KMS-11 (cell line): ENCODE measurements around the gene NDUFA5.

Experiments used
- H2AFZ ChIP-seq: fragments of 200-600 bp; sonication (generic); 2 replicates; pipeline ENCODE4 v1.6.1; 2016; ENCODE audit warnings: antibody characterized with exemption, mixed run types, low read depth
- H3K27ac ChIP-seq: fragments of 200-600 bp; sonication (generic); 2 replicates; pipeline ENCODE4 v1.6.1; 2016; ENCODE audit warnings: mild to moderate bottlenecking, mixed run types
- H3K27me3 ChIP-seq: fragments of 200-600 bp; sonication (generic); 2 replicates; pipeline ENCODE4 v1.6.1; 2017; ENCODE audit warnings: mild to moderate bottlenecking, low read depth, mixed run types, moderate library complexity; ENCODE audit not compliant: insufficient read depth
- H3K36me3 ChIP-seq: fragments of 200-600 bp; sonication (generic); 2 replicates; pipeline ENCODE4 v1.6.1; 2017; ENCODE audit warnings: mild to moderate bottlenecking, mixed run types; ENCODE audit not compliant: insufficient read depth
- H3K4me1 ChIP-seq: fragments of 200-600 bp; sonication (generic); 2 replicates; pipeline ENCODE4 v1.6.1; 2016; ENCODE audit warnings: mild to moderate bottlenecking, low read depth, mixed run types; ENCODE audit not compliant: poor library complexity, severe bottlenecking
- H3K4me2 ChIP-seq: fragments of 200-600 bp; sonication (generic); 2 replicates; pipeline ENCODE4 v1.7.0; 2016; ENCODE audit warnings: mild to moderate bottlenecking, mixed run types
- H3K4me3 ChIP-seq: fragments of 200-600 bp; sonication (generic); IDR thresholded peaks from 2 replicates; pipeline ENCODE4 v1.6.1; 2017; ENCODE audit warnings: low read depth, low read length, mixed read lengths; ENCODE audit not compliant: insufficient read depth
- H3K79me2 ChIP-seq: fragments of 200-600 bp; sonication (generic); 2 replicates; pipeline ENCODE4 v1.6.1; 2016; ENCODE audit warnings: low read depth, mixed run types; ENCODE audit not compliant: insufficient read depth
- H3K9ac ChIP-seq: fragments of 200-600 bp; sonication (generic); 2 replicates; pipeline ENCODE4 v1.6.1; 2016; ENCODE audit warnings: mild to moderate bottlenecking, mixed run types
- H4K20me1 ChIP-seq: fragments of 200-600 bp; sonication (generic); 2 replicates; pipeline ENCODE4 v1.6.1; 2016; ENCODE audit warnings: mild to moderate bottlenecking, mixed run types; ENCODE audit not compliant: insufficient read depth
- CTCF ChIP-seq: fragments of 200-600 bp; sonication (generic); conservative IDR thresholded peaks from 2 replicates; pipeline ENCODE4 v1.6.1; 2017; ENCODE audit warnings: low read depth, mild to moderate bottlenecking, antibody characterized with exemption, low read length, moderate library complexity, mixed read lengths

The NDUFA5 gene

GRCh38 chr7:123522066-123522465, 35.6 kb downstream of the NDUFA5 start:
- Histone ChIP-seq H3K79me2 (no peaks in the 10 kb centered on the region), H3K4me2 (no peak overlapping the region), H3K4me3 (no peak overlapping the region), H3K9ac (no peak overlapping the region), H4K20me1 (no peaks in the 10 kb centered on the region), H3K27me3 (no peaks in the 10 kb centered on the region), H3K27ac (no peak overlapping the region), H3K4me1 (no peaks in the 10 kb centered on the region), H3K36me3 (no peaks in the 10 kb centered on the region), H2AFZ (no peak overlapping the region)
- TF ChIP-seq CTCF: no peak

- Histone ChIP-seq H3K27ac (no peak overlapping the region), H2AFZ (no peak overlapping the region)
- TF ChIP-seq CTCF: no peak
Observed at GRCh38 chr7:123505221-123505620, 52.4 kb downstream of the NDUFA5 start.

GRCh38 chr7:123502201-123502600, 55.4 kb downstream of the NDUFA5 start:
- Histone ChIP-seq H3K36me3 (no peaks in the 10 kb centered on the region), H3K27ac (no peak overlapping the region), H3K4me2 (no peak overlapping the region), H3K27me3 (no peaks in the 10 kb centered on the region), H3K9ac (no peak overlapping the region), H3K79me2 (no peaks in the 10 kb centered on the region), H3K4me3 (no peak overlapping the region), H2AFZ (no peak overlapping the region), H4K20me1 (no peaks in the 10 kb centered on the region), H3K4me1 (no peaks in the 10 kb centered on the region)
- TF ChIP-seq CTCF: no peak

More at GRCh38 chr7:123505221-123505620, 52.4 kb downstream of the NDUFA5 start:
- Histone ChIP-seq H3K79me2 (no peaks in the 10 kb centered on the region), H3K4me2 (no peak overlapping the region), H3K27me3 (no peaks in the 10 kb centered on the region), H3K4me1 (no peaks in the 10 kb centered on the region), H3K9ac (no peak overlapping the region), H4K20me1 (no peaks in the 10 kb centered on the region), H3K4me3 (no peak overlapping the region), H3K36me3 (no peaks in the 10 kb centered on the region)

- Histone ChIP-seq H3K27ac (no peak overlapping the region), H4K20me1 (no peaks in the 10 kb centered on the region)
- no peak for TF ChIP-seq CTCF
Observed at GRCh38 chr7:123500878-123501489, 56.6 kb downstream of the NDUFA5 start.

More at GRCh38 chr7:123500878-123501489, 56.6 kb downstream of the NDUFA5 start:
- no peaks in the 10 kb centered on the region for H3K36me3 ChIP-seq
- H3K9ac ChIP-seq: no peak overlapping the region
- H3K4me1 ChIP-seq: no peaks in the 10 kb centered on the region
- no peaks in the 10 kb centered on the region for H3K79me2 ChIP-seq
- no peak overlapping the region for H3K4me2 ChIP-seq
- H2AFZ ChIP-seq: no peak overlapping the region
- H3K27me3 ChIP-seq: no peaks in the 10 kb centered on the region
- H3K4me3 ChIP-seq: no peak overlapping the region
